Body of pancreas (tissue), 4 donors: ENCODE data around the gene TMEM181. TPM values are rescaled to one million over a fixed set of nuclear protein-coding genes. Genes with fewer than 3 reads are reported as not detected.
"Not testable (repeated sequence)": the region's sequence is repeated elsewhere in the genome, so short reads cannot be mapped to it uniquely, and the experiment has no call there.

ENCODE experiments used
- ATAC-seq: fragments of 150-250 bp; one replicate; pipeline ENCODE4 v1.9.1; 2016
- DNase-seq, 4 donors: peaks; one replicate each; pipeline ENCODE4 v3.0.0-alpha.2; 2019
- H3K27ac ChIP-seq, 4 donors: fragments of 200-600 bp; sonication (generic); 1 replicate in 3 of 4; 2 replicates in 1 of 4; pipeline versions ENCODE4 v1.5.1 to v1.6.1; 2016 to 2019; ENCODE audit warnings: mild to moderate bottlenecking in 1 of 4, mixed read lengths in 1 of 4, moderate library complexity in 1 of 4
- H3K27me3 ChIP-seq, 2 donors: fragments of 200-600 bp; sonication (generic); one replicate each; pipeline ENCODE4 v1.6.0; 2016; ENCODE audit warnings: mild to moderate bottlenecking in 1 of 2
- H3K36me3 ChIP-seq, 2 donors: fragments of 200-600 bp; sonication (generic); replicated peaks in 1 of 2; 2 replicates each; pipeline ENCODE4 v1.5.1; 2016; ENCODE audit warnings: low read depth in 2 of 2; ENCODE audit not compliant: insufficient read depth in 1 of 2
- H3K4me1 ChIP-seq: fragments of 200-600 bp; sonication (generic); one replicate; pipeline ENCODE4 v1.6.0; 2016
- H3K4me3 ChIP-seq, 2 donors: fragments of 200-600 bp; sonication (generic); 1 replicate in 1 of 2; 2 replicates in 1 of 2; pipeline ENCODE4 v1.5.1; 2016 to 2019
- H3K9me3 ChIP-seq, 3 donors: fragments of 200-600 bp; sonication (generic); 1 replicate in 2 of 3; 2 replicates in 1 of 3; pipeline ENCODE4 v1.5.1; 2016
- POLR2A ChIP-seq, 3 donors: fragments of 450-650 bp; IDR thresholded peaks; one replicate each; pipeline ENCODE4 v1.6.1; 2016; ENCODE audit warnings: antibody characterized with exemption in 3 of 3, mild to moderate bottlenecking in 2 of 3
- WGBS, 2 donors: methylation state at CpG; one replicate each; pipeline ENCODE4 v1.1.5; 2017; 5-methylcytosine and 5-hydroxymethylcytosine counted together
- intact Hi-C: fragments of 100-400 bp; cut with DNase I; formaldehyde crosslinking; loops from one replicate; pipeline ENCODE4 v1.15.1; 2023
- total RNA-seq, 2 donors: library from RNA; depleted of rRNA; stranded (reverse); fragments of >200 nt; gene quantifications; one replicate each; pipeline ENCODE4 v1.1.0, GENCODE V29; 2016
- TF ChIP-seq, protein P1 (sequence below), 7 experiments: fragments of 450-650 bp in 4 of 7; fragments of 200-600 bp in 3 of 7; sonication (generic) in 3 of 7; IDR thresholded peaks; one replicate each; pipeline ENCODE4 v1.5.1; 2016 to 2019; ENCODE audit warnings: antibody characterized with exemption in 7 of 7

Gene TMEM181
- total RNA-seq, 2 donors from 2014 or later: 19.8 to 34.2 TPM

DNA sequence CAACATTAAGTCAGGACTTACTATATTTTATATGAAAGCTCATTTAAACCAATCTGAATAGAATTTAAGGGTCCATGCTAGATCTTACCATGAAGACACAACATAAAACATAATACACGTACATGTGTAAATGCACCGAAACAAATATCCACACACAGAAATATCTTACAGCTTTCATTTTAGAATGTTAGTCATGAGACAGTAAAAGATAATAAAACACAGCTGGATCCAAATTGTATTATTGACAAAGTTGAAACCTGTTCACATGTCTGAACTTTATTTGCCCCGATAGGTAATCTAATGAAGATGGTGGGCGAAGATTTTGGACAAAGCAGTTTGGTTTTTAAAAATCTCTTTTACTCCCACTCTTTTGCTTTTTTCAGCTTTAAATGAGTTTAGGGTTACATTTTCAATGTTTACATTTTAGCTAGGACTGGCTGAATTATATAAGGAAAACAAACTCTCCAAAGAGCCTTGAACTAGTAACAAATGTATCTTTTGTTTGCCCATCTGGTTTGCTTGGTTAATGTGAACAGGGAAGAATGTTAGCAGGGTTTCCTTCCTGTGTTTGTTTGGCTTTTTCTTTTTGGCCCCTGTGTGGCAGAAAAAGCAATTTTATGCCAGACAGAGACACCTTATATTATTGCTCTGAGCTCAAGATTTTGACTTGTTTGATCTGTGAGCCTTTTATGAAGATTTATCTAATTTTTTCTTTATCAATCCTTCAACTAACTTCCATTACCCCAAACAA is 5.1 kb upstream of the TMEM181 start:
- DNase-seq (no peak), ATAC-seq (no peak)
- intact Hi-C loops: no loop called here
- TF ChIP-seq POLR2A (IDR thresholded peaks at IDR 0.05): no peak
- TF ChIP-seq, protein P1, sequence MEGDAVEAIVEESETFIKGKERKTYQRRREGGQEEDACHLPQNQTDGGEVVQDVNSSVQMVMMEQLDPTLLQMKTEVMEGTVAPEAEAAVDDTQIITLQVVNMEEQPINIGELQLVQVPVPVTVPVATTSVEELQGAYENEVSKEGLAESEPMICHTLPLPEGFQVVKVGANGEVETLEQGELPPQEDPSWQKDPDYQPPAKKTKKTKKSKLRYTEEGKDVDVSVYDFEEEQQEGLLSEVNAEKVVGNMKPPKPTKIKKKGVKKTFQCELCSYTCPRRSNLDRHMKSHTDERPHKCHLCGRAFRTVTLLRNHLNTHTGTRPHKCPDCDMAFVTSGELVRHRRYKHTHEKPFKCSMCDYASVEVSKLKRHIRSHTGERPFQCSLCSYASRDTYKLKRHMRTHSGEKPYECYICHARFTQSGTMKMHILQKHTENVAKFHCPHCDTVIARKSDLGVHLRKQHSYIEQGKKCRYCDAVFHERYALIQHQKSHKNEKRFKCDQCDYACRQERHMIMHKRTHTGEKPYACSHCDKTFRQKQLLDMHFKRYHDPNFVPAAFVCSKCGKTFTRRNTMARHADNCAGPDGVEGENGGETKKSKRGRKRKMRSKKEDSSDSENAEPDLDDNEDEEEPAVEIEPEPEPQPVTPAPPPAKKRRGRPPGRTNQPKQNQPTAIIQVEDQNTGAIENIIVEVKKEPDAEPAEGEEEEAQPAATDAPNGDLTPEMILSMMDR (IDR thresholded peaks at IDR 0.05): no peak
- Histone ChIP-seq H3K36me3 (no peaks in the 10 kb centered on the region), H3K4me3 (no peak overlapping the region), H3K27ac (peak overlapping the region in 3 of 4 donors; percentile 47 to 66 (median 62)), H3K9me3 (no peaks in the 10 kb centered on the region), H3K4me1 (peaks cover 26% of the 10 kb centered on the region), H3K27me3 (no peaks in the 10 kb centered on the region)
- 33 to 37% methylated on average over 4 of the region's 4 CpGs for WGBS, 2 donors

DNA sequence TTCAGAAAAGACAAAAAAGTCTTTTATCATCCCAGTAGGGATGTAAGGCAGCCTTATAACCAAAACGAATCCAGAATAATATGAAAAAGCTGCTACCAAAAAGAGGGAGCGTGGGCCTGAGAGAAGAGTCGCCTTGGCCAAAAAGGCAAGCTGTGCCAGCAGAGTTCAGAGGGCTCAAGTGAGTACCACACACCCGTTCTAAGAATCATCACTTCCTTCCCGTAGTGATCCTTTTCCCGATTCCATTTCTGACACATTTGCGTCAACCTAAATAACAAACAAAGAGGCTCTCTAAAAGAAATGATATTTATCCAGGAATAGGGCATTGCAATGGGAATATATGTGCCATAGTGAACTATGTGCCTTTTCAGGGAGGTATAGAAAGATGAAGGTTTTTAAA is 3.8 kb upstream of the TMEM181 start:
- peak overlapping the region in 1 of 4 donors; percentile 66 for H3K27ac ChIP-seq
- DNase-seq: no peak
- intact Hi-C loops: no loop called here
- no peaks in the 10 kb centered on the region for H3K9me3 ChIP-seq
- TF ChIP-seq, protein P1 (IDR thresholded peaks at IDR 0.05): no peak
- TF ChIP-seq POLR2A (IDR thresholded peaks at IDR 0.05): no peak
- H3K4me3 ChIP-seq: no peak overlapping the region
- H3K27me3 ChIP-seq: no peaks in the 10 kb centered on the region
- no peaks in the 10 kb centered on the region for H3K36me3 ChIP-seq
- H3K4me1 ChIP-seq: peaks cover 29% of the 10 kb centered on the region
- 79 to 80% methylated on average over 7 of the region's 7 CpGs for WGBS, 2 donors
- no peak for ATAC-seq

DNA sequence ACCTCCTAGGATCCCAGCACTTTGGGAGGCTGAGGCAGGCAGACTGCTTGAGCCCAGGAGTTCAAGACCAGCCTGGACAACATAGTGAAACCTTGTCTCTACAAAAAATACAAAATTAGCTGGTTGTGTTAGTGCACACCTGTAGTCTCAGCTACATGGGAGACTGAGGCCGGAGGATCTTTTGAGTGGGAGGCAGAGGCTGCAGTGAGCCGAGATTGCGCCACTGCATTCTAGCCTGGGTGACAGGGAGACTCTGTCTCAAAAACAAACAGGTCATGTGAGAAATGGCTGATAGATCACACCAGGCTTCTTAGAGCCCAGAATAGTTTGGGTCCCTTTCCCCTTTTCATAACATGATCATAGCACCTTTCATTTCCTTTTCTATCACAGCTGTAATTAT is 2.8 kb upstream of the TMEM181 start:
- WGBS, 2 donors: 95 to 97% methylated on average over 3 of the region's 3 CpGs
- H3K27ac ChIP-seq, H3K4me3 ChIP-seq, ATAC-seq, intact Hi-C loops, H3K36me3 ChIP-seq, H3K27me3 ChIP-seq, DNase-seq, H3K9me3 ChIP-seq: not testable (repeated sequence)
- H3K4me1 ChIP-seq: peaks cover 39% of the 10 kb centered on the region

DNA sequence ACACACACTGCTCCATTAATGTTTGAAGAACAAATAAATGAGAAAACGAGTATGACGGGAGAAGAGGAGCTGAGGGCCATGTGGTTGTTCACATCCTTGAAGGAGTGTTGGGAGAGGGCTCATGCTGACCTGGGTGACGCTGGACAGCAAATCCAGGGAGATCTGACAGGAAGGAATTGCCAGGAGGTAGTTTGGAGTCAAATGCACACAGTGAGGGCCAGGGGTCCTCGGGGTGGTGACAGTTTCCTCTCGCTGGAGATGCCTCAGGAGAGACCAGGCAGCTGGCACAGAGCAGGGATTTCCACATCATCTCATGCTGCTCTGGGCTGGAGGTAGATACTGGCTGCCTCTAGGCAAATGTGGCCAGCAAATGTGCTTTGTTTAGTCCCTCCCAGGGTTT is 2.0 kb upstream of the TMEM181 start:
- no peaks in the 10 kb centered on the region for H3K36me3 ChIP-seq
- no peak for ATAC-seq
- no peak overlapping the region for H3K27ac ChIP-seq
- intact Hi-C loops: no loop called here
- TF ChIP-seq POLR2A (IDR thresholded peaks at IDR 0.05): no peak
- TF ChIP-seq, protein P1 (IDR thresholded peaks at IDR 0.05): no peak
- no peak for DNase-seq
- peaks cover 47% of the 10 kb centered on the region for H3K4me1 ChIP-seq
- H3K27me3 ChIP-seq: no peaks in the 10 kb centered on the region
- no peak overlapping the region for H3K4me3 ChIP-seq
- no peaks in the 10 kb centered on the region for H3K9me3 ChIP-seq
- 50 to 57% methylated on average over 5 of the region's 5 CpGs for WGBS, 2 donors

DNA sequence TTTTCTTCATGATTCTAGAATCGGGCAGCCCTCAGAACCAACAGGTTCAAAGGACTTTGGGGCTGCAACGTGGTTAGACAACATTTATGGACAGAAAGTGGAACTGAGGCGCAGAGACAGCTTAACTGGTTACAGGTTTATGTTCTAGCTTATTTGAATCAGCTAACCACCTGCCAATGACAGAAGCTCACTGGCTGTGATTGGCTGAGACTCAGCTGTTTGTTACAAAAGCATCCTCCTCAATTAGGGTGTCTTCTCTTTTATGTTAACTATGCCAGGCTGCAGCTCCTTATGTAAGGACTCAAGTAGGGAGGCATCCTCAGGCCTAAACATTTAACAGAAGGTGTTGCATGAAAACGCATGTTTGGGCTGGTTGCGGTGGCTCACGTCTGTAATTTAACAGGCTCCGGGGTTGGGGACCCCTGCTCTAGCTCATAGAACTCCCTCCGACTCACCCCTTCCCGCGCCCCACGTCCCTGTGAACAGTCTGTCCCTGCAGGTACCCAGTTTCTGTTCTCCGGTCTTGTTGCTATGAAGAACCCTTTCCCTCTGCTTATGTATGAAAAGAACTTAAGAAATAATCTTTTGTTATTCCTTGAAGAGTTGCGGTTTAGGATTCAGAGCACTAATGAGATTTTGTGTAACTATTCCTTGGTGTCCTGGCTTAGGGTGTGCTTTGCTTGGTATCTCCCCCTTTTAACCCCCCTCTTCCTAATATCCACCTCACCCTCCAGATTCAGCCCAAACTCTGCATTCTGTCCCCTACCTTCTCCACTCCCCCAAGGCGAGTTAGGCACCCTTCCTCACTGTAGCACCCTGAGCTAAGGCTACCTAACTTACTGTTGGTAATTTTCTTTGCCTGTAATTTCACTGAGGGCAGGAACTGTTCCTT is 1.2 kb upstream of the TMEM181 start:
- H3K27ac ChIP-seq: peak overlapping the region in 2 of 4 donors; percentile 87 to 96
- no peak for DNase-seq
- ATAC-seq: no peak
- no peaks in the 10 kb centered on the region for H3K27me3 ChIP-seq
- H3K4me1 ChIP-seq: peaks cover 55% of the 10 kb centered on the region
- no peaks in the 10 kb centered on the region for H3K36me3 ChIP-seq
- intact Hi-C loops: no loop called here
- H3K4me3 ChIP-seq: no peak overlapping the region
- no peaks in the 10 kb centered on the region for H3K9me3 ChIP-seq
- TF ChIP-seq, protein P1 (IDR thresholded peaks at IDR 0.05): no peak
- 93 to 95% methylated on average over 14 of the region's 14 CpGs for WGBS, 2 donors
